Stimulated activated CD4-positive, alpha-beta T cell treated with anti-CD3 and anti-CD28 coated beads, Interleukin-1b, Interleukin-23, amount 100 ng/mL, for 24 hours (primary cell): ENCODE data around the gene SERP2.
"Not testable (repeated sequence)": the region's sequence is repeated elsewhere in the genome, so short reads cannot be mapped to it uniquely, and the experiment has no call there.

Experiments used
- DNase-seq, 4 experiments: peaks; one replicate each; pipeline ENCODE4 v3.0.0-alpha.2; 2020; ENCODE audit warnings: low read depth in 4 of 4, low spot score in 1 of 4

Gene SERP2

DNA sequence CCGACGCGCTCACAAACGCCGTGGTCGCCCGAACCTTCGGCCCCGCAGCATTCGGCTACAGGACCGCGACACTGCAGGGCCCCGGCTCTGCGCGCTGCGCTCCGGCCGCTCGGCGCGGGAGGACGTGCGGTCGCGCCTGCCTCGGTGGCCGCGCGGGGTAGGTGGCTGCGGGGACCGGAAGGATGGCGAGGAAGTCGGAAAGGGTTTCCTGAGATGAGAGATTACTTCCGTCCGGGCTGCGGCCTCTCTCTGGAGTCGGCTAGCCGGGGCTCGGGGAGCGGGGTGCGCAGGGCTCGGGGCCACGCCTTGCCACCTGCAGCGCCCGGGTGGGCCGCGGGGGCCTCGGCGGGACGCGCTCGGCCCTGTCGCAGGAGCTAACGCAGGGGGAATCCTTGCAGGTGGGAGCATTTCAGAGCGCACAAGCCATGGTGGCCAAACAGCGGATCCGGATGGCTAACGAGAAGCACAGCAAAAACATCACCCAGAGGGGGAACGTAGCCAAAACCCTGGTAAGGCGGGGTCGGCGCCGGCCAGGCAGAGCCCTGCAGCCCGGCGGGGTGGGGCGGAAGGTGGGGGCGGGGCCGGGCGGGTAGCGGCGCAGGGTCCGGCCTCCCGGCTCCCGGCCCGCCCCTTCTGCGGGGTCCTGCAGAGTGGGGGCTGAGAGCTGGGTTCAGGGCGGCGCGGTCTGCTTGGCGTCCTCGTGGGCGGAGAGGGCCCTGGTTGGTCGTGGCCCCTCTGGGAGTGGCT, at the start of gene SERP2:
SERP2 (plus strand) TSS at position 224 of the 747 bp plus-strand sequence; CDS start at position 426, 202 bp downstream.
- no peak for DNase-seq

DNA sequence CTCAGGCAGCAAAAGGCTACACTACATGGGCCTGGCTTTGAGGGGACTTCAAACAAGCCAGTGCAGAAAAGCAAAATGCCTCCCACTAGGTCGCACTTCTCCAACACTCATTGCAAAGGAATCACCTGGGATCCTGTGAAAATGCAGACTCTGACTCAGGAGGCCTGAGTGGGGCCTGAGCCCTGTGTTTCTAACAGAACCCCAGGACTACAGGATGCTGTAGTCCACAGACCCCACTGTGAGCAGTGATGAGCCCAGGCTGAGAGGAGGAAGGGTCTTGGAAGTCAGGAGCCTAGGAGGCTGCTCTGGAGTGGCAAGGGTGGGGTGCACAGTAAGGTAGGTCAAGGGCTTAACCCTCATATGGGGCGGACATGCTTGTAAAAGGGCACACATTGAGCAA, 46.7 kb upstream of the SERP2 start:
- DNase-seq, result no peak

DNA sequence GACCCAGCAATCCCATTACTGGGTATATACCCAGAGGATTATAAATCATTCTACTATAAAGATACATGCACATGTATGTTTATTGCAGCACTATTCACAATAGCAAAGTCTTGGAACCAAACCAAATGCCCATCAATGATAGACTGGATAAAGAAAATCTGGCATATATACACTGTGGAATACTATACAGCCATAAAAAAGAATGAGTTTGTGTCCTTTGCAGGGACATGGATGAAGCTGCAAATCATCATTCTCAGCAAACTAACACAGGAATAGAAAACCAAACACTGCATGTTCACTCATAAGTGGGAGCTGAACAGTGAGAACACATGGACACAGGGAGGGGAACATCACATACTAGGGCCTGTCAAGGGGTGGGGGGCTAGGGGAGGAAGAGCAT, 44.6 kb upstream of the SERP2 start:
- not testable (repeated sequence) for DNase-seq

DNA sequence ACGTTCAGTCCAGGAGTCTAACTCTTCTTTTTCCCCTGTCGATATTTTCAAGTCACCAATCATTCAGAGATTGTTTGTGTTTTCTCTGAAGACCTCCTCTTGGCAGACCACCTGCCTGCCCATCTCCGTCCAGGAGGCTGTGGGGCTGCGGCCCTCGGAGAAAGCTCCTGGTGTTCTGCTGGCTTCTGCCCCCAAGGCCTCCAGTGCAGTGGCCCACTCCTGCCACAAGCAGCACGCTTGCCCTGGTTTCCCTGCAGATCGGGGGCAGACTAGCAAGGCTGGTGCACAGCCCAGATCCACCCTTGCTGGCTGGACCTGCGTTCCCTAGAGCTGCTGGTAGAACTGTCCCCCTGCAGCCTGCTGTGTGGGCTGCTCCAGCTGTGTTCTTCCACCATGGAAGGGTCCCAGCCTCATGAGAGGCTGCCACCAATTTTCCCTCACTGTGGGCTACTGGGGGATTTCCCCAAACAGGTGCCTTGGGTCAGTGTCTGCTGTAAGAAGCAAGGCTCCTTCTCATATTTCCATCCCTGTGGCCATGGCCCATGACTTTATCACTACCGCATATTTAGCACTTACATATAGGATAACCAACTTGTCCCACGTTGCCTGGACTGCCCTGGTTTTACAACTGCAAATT, 43.6 kb upstream of the SERP2 start:
- no peak for DNase-seq

DNA sequence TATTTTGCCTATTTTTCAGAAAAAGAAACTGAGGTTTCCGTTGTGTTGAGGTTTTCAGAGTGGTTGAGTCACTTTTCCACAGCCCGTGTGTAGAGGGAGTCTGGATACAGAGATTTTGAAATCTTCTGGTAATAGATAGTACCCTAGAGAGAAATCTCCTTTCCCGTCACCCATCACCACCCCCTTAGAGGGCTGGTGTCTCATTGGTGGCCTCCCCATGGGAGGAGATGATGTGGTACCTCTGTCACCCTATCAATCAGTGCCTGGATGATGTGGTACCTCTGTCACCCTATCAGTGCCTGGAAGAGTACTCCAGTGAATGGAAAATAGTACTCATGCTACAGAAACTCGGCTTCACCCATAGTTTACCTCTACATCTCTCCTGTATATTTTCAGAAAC, 42.2 kb upstream of the SERP2 start:
- DNase-seq, result no peak

DNA sequence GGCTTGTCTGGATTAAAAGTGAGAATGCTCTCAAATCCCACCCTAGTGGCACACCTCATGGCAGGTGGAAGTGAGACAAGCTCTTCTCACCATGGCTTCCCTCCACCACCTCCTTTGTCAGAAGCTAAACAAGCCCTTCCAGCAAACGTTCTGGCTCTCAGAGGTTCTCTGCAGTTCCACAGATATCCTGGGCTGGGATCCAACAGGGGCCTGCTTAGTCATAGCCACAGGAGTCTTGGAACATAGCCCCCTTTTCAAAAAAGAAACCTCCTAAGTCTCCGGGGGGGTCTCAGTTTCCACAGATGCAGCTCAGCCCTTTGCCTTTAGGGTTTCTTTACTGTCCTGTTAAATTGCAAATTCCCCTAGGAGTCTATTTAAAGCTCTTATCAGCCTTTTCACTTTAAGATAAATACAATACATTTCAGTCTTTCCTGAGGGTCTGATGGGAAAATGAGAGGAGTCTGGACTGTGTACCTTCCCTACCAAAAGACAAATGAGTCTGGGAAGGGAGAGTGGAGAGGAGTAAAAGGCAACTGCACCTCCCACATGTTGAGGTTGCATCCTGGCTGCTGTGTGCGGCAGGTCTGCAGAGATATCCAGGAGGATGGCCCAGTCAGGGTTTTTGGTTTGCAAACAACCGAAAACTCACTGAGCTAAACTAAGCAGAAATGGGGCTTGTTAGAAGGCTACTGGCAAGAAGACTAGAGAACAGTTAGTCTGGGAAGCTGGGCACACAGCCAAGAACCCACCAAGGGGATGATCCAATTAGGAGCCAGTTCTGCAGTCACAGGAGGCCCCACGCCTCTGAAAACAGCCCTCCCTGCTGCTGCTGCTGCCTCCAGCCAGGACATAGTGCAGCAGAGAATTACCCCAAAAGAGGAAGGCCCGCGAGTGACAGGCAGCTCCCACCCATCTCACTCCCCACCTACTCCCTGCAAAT, 41.4 kb upstream of the SERP2 start:
- DNase-seq, result no peak

DNA sequence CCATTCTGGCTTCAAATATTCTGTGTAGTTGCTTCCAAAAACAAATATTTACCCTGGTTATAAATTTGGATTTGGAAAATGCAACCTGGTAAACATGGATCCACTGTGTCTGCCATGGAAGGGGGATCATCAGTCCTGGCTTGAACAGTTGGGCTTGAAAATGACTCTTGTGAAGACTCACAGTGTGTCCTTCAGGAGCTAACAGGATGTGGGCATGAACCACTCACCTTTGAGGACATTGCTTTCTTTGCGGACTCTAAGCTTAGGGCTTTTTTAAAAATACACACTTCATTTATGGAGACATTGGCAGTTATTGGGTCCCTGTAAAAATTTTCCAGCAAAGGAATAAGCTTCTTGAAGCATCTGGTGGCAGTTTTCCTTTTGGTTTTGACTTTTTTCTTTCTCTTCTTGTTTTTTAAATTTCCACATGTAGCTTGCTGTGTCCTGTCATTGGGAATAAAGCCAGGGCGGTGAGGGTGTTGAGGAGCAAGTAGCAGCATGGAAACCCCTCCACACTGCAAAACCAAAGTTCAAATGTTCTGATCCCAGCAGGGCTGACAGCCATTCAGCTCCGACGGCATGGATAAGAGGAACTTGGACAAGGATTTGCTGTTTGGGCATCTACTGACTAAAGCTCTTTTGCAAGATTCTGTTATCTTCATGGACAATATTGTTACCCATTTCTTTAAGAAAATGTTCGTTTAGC, 39.5 kb upstream of the SERP2 start:
- no peak for DNase-seq

DNA sequence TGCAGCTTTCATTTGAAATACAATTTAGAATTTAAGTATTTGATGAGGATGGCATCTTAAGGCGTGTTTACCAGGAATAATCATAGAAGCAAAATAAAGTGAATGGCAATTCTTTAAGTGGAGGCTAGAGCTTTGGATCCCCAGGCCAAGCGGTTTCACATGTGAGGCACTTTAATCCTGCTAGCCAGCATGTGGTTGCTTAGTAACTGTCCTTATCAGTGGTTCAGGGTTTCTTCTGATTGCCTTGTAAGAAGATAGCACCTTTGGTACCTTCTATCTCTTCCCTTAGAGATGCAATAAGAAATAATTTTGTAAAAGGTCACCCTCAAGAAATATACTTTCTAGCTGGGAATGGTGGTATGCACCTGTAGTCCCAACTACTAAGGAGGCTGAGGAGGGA, 38.9 kb upstream of the SERP2 start:
- no peak for DNase-seq

DNA sequence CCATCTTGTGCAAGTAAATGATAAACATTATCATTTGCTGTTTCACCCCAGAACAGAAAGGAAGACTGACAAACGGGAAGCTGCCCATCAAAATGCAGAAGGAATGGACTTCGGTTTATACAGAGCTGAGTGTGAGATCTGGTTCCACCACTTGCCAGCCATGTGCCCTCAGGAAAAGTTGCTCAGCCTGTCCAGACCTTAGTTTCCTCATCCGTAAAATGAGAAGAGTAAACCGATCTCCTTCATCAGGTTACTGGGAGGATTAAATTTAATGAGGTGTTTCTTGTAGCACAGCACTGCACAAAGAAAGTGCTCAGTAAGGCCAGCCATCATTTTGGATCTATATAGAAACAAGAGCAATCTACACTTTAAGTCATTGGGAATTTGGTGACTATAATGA, 36.7 kb upstream of the SERP2 start:
- no peak for DNase-seq

DNA sequence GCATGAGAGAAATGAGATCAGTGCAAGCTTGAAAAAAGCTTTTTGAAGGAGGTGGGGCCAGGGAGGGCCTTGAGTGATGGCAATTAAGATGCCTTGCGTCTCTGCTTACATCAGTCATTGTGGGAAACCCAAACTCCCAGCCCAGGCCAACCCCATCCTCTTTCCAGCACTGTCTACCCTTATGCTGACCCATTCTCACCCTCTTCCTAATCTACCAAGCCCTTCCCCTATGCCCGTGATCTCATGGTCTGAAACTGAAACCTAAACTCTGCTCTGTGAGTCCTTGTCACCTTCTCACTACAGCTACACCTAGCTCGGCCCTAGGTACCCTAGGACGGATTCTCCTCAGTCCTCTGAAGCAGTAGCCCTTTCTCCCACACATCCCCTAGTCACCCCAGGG, 36.0 kb upstream of the SERP2 start:
- no peak for DNase-seq

DNA sequence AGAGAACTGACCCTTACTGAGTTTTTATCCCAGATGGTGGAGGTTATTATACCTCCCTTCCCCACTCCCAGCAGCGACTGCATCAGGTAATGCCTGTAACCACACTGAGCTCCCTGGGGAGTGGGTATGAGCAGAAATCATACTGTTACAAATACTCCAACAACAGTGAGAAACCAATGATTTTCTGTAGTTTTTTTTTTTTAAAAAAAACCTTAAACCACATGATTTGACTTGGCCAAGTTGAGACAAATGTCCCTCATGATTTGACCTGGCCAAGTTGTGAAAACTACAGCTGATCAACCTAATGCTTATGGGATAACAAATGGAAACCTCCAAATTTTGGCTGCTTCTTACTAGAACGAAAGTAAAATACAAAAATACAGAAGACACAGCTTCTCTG, 33.1 kb upstream of the SERP2 start:
- no peak for DNase-seq

DNA sequence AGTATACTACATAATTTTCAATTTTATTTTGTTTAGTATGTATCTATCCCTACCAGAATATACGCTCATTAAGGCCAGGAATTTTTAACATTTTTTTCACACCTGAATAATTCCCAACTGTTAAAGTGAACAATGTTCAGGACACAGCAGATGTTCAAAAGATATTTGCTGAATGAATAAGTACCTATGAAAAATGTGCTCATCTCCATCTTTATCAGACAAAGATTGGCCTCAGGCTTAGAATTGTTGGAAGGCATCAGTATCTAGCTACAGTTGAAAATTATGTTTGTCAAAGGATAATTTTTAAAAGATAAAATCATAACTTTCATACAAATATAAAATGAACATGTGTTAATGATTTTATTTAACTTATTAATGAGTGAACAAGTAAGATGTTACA, 30.9 kb upstream of the SERP2 start:
- no peak for DNase-seq

DNA sequence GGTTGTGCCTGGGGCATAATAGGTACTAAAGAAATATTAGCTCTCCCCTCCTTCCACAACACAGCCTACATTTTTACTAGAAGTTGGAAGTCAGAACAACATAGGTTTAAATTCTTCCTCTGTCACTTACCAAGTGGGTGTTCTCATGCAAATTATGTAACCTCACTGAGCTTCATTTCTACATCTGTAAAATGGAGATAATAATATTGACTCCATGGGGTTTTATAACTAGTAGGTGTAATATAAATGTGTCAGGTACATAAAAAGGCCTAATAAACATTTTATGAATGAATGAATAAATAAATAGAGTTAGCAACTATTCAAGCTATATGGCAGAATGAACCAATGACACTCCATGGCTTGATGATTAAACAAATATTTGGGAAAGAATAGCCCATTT, 27.1 kb upstream of the SERP2 start:
- DNase-seq, result no peak

DNA sequence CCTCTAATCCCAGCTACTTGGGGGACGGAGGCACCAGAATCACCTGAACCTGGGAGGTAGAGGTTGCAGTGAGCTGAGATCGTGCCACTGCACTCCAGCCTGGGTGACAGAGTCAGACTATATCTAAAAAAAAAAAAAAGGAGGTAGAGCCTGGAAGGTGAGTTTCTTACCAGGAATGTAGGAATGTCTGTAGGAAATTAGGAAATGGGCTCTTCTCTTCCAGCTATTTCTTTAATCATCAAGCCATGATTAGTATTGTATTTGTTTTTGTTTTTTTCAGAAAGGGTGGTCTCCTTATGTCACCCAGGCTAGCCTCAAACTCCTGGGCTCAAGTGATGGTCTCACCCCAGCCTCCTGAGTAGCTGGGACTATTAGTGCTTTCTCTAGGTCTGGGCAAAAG, 26.3 kb upstream of the SERP2 start:
- DNase-seq, result no peak

DNA sequence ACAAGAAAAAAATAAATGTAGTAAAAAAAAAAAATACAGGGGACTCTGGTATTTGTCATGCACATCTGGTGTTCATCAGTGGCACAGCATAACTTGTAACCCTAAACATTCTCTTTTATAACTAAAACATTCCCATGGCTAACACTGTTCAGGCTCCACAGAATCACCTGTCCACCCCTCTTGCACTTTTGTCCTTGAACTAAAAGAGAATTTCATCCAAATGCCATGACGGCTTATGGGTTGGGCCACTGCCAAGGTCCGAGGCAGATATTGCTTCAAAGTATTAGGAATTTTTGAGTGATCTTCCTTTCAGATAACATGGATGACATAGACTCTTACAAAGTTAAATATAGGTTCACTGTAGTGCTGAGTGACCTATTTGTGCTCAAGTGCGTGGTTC, 25.7 kb upstream of the SERP2 start:
- DNase-seq, result no peak

DNA sequence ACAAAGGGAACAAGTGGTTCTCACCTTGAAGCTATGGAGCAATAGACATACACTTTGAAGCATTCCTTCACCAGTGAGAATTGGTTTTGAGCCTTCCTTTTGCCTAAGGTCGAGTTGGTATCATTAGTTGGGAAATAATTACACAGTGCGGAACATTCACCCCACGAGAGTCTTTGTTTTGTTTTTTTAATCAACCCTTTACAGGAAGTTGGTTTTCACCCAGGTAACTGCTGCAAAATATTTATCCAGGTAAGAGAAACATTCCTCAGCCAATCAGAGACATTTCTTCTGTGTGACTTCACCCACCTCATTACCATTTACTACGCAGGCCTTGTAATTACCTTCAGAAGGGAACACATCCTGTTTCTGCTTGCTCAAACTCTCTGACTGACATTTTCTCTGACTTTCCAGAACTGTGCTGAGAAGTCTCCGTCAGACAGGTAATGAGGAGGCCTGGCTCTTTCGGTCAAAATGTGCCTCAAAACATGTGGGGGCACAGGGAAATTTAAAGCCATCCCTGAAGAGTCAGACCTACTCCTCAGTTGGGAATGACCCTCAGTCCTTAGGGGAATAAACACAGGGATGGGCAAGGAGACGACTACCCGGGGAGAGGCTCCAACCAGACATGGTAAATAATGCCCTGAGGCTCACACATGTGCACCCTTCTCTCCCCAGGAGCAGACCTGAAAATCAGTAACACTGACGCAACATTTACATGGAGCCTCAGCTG, 22.7 kb upstream of the SERP2 start:
- no peak for DNase-seq

DNA sequence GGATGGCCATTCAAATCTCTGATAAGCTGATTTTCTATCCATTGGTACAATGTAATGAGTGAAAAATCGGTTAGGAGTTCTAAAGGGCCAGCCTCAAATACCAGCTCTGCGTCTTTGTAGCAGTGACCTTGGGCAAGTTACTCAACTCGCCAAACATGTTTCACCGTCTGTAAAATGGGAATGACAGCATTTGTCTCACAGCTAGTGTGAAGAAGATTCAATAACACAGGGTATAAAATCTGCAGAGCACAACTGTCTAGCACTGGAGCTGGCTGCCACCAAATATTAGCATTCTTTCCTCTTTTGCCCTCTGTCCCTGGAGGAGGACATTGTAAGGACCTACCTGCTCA, 22.1 kb upstream of the SERP2 start:
- DNase-seq, result no peak

DNA sequence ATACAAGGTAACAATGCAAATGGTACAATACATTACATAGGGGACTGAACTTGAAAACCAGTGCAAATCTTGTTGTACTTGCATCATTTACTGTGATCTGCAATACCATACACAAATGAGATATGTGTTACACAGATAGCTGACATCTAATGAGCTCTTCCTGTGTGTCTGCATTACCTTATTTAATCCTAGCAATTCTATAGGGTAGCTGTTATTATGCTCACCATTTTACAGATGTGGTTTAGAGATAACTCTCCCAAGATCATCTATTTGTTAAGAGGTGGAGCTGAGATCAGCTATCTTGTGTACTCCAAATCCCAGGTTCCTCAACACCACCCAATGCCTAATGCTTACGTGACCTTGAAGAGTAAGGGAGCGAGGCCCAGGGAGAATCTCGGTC, 21.4 kb upstream of the SERP2 start:
- no peak for DNase-seq

DNA sequence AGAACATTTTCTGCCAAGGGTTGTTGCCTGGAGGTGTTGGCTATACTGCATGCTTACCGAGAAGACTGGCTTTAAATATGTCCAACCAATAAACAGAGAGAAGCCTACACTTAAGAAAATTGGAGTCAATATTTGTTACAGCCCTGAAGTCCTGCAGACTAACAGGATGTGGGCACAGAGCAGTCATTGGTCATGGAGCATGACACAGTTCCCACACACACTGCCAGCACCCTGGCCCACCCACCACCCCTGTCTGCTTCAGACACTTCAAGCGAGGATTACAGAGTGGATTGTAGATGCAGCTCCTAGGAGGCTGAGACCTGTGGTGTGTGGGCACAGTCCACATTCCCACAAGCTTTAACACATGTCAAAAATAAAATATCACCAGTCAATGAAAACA, 21.0 kb upstream of the SERP2 start:
- no peak for DNase-seq

DNA sequence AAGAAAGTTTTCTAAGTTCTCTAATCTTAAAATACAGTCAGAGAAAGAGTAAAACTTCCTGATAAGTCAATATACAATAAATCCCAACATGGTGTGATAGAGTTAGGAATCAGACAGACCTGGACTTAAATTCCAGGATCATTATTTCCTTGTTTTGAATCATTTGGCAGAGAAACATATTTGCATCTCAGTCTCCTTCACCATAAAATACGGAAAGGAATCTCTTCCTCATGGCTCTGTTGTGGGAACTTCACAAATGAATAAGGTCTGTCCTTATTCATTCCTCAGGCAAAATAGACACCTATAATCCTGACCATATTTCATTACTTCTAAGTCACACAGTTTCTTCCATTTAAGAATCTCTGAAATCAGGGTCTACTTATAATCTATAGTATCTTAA, 19.3 kb upstream of the SERP2 start:
- DNase-seq, result no peak

DNA sequence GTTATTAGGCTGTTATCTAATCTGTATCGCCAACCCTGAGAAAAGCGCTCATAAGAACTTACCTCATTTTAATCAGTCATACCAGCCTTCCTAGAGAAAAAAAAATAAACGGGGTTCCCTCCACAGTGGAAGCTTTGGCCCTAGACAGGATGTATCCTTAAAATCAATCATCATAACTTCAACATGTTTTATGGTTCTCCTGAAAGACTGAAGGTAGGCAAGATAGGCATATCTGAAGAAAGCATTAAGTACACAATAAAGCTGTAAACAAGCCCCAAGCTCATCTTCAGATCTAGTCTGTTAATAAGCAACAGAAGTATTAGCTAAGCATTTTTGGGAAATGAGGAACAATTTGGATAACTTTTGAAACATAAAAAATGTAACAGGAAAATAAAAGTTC, 18.7 kb upstream of the SERP2 start:
- DNase-seq, result no peak
